Measurements from ENCODE around the gene TMEM163.
A peak's percentile ranks its signal among the peaks of the same experiment; 100 is the strongest.
"Not testable (repeated sequence)": the region's sequence is repeated elsewhere in the genome, so short reads cannot be mapped to it uniquely, and the experiment has no call there.

Gene TMEM163

DNA sequence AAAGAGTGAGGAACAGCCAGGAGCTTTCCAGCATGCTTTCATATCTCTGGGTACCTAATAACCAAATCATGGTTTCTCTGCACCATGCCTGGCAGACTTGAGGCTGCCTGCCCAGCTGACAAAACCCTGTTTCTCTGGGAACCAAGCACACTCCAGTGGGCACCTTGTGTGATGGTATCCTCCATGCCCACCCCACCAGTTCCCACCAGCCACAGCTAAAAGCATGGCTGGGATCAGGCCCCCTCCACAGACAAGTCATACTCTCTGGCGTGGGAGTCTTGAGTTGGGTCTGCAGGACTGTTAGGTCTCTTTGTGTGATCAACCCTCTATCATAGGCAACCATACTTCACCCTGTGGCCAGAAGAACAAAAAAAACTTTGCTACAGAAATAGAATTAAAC is 56.0 kb downstream of the TMEM163 start:
- no peak for TF ChIP-seq POLR2A (IDR thresholded peaks at IDR 0.05; ENCODE audit: extremely low read depth, insufficient read length)
- TF ChIP-seq, protein P1, sequence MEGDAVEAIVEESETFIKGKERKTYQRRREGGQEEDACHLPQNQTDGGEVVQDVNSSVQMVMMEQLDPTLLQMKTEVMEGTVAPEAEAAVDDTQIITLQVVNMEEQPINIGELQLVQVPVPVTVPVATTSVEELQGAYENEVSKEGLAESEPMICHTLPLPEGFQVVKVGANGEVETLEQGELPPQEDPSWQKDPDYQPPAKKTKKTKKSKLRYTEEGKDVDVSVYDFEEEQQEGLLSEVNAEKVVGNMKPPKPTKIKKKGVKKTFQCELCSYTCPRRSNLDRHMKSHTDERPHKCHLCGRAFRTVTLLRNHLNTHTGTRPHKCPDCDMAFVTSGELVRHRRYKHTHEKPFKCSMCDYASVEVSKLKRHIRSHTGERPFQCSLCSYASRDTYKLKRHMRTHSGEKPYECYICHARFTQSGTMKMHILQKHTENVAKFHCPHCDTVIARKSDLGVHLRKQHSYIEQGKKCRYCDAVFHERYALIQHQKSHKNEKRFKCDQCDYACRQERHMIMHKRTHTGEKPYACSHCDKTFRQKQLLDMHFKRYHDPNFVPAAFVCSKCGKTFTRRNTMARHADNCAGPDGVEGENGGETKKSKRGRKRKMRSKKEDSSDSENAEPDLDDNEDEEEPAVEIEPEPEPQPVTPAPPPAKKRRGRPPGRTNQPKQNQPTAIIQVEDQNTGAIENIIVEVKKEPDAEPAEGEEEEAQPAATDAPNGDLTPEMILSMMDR (IDR thresholded peaks at IDR 0.05; ENCODE audit: low read depth, low read length) = no peak
- no peak for DNase-seq (ENCODE audit: low read depth)
- H3K4me3 ChIP-seq (ENCODE audit: low read depth, low read length) = no peak overlapping the region

DNA sequence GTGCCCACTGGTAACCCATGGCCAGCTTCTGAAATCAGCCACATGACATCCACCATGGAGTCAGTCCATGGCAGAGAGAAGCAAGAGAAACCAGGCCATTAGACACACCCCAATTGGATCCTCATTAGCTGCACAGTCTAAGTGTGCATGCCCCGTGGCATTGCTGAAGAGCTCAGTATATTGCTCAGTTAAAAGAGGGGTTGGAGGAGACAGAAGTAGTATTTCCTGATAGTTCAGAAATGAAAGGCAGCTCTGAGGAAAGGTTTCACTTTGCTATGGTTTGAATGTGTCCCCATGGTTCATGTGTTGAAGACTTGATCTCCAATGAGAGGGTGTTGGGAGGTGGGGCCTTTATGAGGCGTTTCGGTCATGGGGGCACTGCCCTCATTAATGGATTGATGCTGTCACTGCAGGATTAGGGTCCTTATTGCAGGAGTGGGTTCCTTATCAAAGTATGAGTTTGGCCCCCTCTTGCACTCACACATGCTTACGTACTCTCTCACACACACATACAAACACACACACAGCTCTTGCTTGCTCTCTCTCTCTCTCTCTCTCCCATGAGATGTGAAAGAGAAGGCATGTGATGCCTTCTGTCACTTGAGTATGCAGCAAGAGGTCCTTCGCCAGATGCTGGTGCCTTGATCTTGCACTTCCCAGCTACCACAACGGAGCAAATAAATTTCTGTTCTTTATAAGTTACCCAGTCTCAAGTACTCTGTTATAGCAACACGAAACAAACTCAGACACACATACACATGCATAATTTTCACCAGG is 58.0 kb downstream of the TMEM163 start:
- TF ChIP-seq, protein P2, sequence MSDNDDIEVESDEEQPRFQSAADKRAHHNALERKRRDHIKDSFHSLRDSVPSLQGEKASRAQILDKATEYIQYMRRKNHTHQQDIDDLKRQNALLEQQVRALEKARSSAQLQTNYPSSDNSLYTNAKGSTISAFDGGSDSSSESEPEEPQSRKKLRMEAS (IDR thresholded peaks at IDR 0.05; ENCODE audit: low read depth, low read length) = no peak
- TF ChIP-seq POLR2A (IDR thresholded peaks at IDR 0.05; ENCODE audit: extremely low read depth, insufficient read length) (no peak), MYC (IDR thresholded peaks at IDR 0.05; ENCODE audit: low read depth, low read length) (no peak)
- TF ChIP-seq, protein P1 (IDR thresholded peaks at IDR 0.05; ENCODE audit: low read depth, low read length) = no peak
- no peak overlapping the region for H3K4me3 ChIP-seq (ENCODE audit: low read depth, low read length)
- DNase-seq (ENCODE audit: low read depth) = no peak

DNA sequence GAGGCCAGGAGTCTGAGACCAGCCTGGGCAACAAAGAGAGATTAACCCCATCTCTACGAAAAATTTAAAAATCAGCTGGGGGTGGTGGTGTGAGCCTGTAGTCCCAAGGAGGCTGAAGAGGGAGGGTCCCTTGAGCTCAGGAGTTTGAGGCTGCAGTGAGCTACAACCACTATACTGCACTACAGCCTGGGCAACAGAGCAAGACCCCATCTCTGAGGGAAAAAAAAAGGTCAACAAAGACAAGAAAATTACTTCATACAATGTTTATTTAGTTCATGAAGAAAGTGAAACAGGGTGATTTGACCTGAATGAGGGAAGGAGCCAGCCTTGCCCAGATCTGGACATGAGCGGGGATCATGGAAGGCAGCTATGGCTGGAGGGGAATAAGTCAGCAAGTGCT is 59.1 kb downstream of the TMEM163 start:
- no peak overlapping the region for H3K4me3 ChIP-seq (ENCODE audit: low read depth, low read length)
- TF ChIP-seq, protein P1 (IDR thresholded peaks at IDR 0.05; ENCODE audit: low read depth, low read length) = no peak
- no peak for TF ChIP-seq POLR2A (IDR thresholded peaks at IDR 0.05; ENCODE audit: extremely low read depth, insufficient read length)
- TF ChIP-seq MYC (IDR thresholded peaks at IDR 0.05; ENCODE audit: low read depth, low read length) = no peak
- TF ChIP-seq, protein P2 (IDR thresholded peaks at IDR 0.05; ENCODE audit: low read depth, low read length) = no peak
- no peak for DNase-seq (ENCODE audit: low read depth)

DNA sequence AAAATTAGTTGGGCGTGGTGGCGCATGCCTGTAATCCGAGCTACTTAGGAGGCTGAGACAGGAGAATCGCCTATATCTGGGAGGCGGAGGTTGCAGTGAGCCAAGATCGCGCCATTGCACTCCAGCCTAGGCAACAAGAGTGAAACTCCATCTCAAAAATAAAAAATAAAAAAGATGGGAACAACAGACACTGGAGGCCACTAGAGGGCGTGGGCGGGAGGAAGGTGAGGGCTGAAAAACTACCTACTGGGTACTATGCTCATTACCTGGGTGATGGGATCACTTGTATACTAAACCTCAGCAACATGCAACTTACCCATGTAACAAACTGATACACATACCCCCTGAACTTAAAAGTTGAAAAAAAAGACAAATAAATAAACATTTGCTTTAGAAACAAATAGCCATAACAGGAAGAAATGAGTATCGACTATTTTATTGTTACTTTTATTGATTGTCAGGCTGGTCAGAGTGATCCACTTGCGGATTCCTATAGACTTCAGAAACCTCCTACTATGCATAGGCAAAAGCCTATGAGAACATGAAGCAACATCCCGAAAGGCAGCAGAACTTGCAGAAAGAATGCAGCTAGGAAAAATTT is 61.0 kb downstream of the TMEM163 start:
- peak; percentile 25 for DNase-seq (ENCODE audit: low read depth)
- no peak overlapping the region for H3K4me3 ChIP-seq (ENCODE audit: low read depth, low read length)
- TF ChIP-seq, protein P1 (IDR thresholded peaks at IDR 0.05; ENCODE audit: low read depth, low read length) = peak; percentile 52
- TF ChIP-seq, protein P2 (IDR thresholded peaks at IDR 0.05; ENCODE audit: low read depth, low read length) = no peak

DNA sequence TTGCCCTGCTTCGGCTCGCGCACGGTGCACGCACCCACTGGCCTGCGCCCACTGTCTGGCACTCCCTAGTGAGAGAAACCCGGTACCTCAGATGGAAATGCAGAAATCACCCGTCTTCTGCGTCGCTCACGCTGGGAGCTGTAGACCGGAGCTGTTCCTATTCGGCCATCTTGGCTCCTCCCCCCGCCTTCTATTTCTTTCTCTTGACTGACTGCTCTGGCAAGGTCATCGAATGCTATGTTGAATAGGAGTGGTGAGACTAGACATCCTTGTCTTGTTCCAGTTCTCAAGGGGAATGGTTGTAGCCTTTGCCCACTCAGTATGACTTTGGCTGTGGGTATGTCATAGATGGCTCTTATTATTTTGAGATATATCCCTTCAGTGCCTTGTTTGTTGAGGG is 62.4 kb downstream of the TMEM163 start:
- H3K4me3 ChIP-seq (ENCODE audit: low read depth, low read length); DNase-seq (ENCODE audit: low read depth): not testable (repeated sequence)

DNA sequence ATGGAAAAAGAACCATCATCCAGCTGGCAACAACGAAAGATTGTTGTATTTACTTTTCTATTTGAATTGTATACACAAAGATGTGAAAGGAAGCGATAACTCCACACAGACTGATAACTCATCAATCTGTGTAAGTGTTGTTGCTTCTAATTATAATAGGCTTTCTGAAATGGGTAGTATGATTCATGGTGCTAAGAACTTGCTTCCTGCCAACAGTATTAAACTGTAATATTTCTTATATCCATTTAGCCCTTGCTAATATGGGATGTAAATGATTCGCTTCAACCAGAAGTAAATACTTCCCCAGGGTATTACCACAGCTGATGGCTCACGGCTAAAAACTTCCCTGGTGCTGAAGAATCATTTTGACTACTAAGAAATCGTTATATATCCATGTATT is 70.2 kb downstream of the TMEM163 start:
- DNase-seq (ENCODE audit: low read depth) = no peak
- H3K4me3 ChIP-seq (ENCODE audit: low read depth, low read length) = no peak overlapping the region
- TF ChIP-seq, protein P1 (IDR thresholded peaks at IDR 0.05; ENCODE audit: low read depth, low read length) = no peak
- no peak for TF ChIP-seq POLR2A (IDR thresholded peaks at IDR 0.05; ENCODE audit: extremely low read depth, insufficient read length)
- TF ChIP-seq, protein P2 (IDR thresholded peaks at IDR 0.05; ENCODE audit: low read depth, low read length) = no peak
- TF ChIP-seq MYC (IDR thresholded peaks at IDR 0.05; ENCODE audit: low read depth, low read length) = no peak

Data from NB4 (cell line).